ENCODE data around the gene CERK. TPM values are rescaled to one million over a fixed set of nuclear protein-coding genes. Genes with fewer than 3 reads are reported as not detected.

CERK gene
- total and polyA plus RNA-seq, 2 donors: 46.2 to 47.1 TPM

- Histone ChIP-seq H3K4me1 (ENCODE audit: control insufficient read depth in 2 of 2, insufficient read depth in 2 of 2, low read length in 2 of 2) (no peaks in the 10 kb centered on the region), H3K9me3 (ENCODE audit: control insufficient read depth in 2 of 2, insufficient read depth in 1 of 2, low read length in 1 of 2) (no peaks in the 10 kb centered on the region), H3K4me3 (ENCODE audit: low read length in 2 of 2) (no peak overlapping the region), H3K36me3 (ENCODE audit: control insufficient read depth in 2 of 2, insufficient read depth in 2 of 2, low read length in 1 of 2) (peaks cover 84 to 93% of the 10 kb centered on the region in 2 donors), H3K27me3 (ENCODE audit: control insufficient read depth in 2 of 2, insufficient read depth in 1 of 2, low read length in 1 of 2) (no peaks in the 10 kb centered on the region), H3K27ac (ENCODE audit: low read depth in 1 of 2, low read length in 1 of 2) (peak overlapping the region in 1 of 2 donors; percentile 15)
- WGBS: 99% methylated on average over 6 of the region's 6 CpGs
- no peak for DNase-seq (ENCODE audit: low read depth in 6 of 9, low spot score in 9 of 9)
Measured at GRCh38 chr22:46703996-46704370, 34.1 kb downstream of the CERK start.

- DNase-seq (ENCODE audit: low read depth in 6 of 9, low spot score in 9 of 9): no peak
- H3K27ac ChIP-seq (ENCODE audit: low read depth in 1 of 2, low read length in 1 of 2): no peak overlapping the region
- H3K9me3 ChIP-seq (ENCODE audit: control insufficient read depth in 2 of 2, insufficient read depth in 1 of 2, low read length in 1 of 2): no peaks in the 10 kb centered on the region
- H3K4me3 ChIP-seq (ENCODE audit: low read length in 2 of 2): no peak overlapping the region
- WGBS: 98% methylated on average over 26 of the region's 26 CpGs
- no peaks in the 10 kb centered on the region for H3K27me3 ChIP-seq (ENCODE audit: control insufficient read depth in 2 of 2, insufficient read depth in 1 of 2, low read length in 1 of 2)
- H3K36me3 ChIP-seq (ENCODE audit: control insufficient read depth in 2 of 2, insufficient read depth in 2 of 2, low read length in 1 of 2): peaks cover 84 to 93% of the 10 kb centered on the region in 2 donors
- no peaks in the 10 kb centered on the region for H3K4me1 ChIP-seq (ENCODE audit: control insufficient read depth in 2 of 2, insufficient read depth in 2 of 2, low read length in 2 of 2)
Measured at GRCh38 chr22:46703171-46703995, 34.7 kb downstream of the CERK start.

GRCh38 chr22:46701262-46701661 is 36.8 kb downstream of the CERK start:
- Histone ChIP-seq H3K4me3 (ENCODE audit: low read length in 2 of 2) (no peak overlapping the region), H3K27ac (ENCODE audit: low read depth in 1 of 2, low read length in 1 of 2) (no peak overlapping the region), H3K9me3 (ENCODE audit: control insufficient read depth in 2 of 2, insufficient read depth in 1 of 2, low read length in 1 of 2) (no peaks in the 10 kb centered on the region), H3K4me1 (ENCODE audit: control insufficient read depth in 2 of 2, insufficient read depth in 2 of 2, low read length in 2 of 2) (no peaks in the 10 kb centered on the region), H3K36me3 (ENCODE audit: control insufficient read depth in 2 of 2, insufficient read depth in 2 of 2, low read length in 1 of 2) (peaks cover 82 to 92% of the 10 kb centered on the region in 2 donors), H3K27me3 (ENCODE audit: control insufficient read depth in 2 of 2, insufficient read depth in 1 of 2, low read length in 1 of 2) (no peaks in the 10 kb centered on the region)
- 94% methylated on average over 33 of the region's 33 CpGs for WGBS
- DNase-seq (ENCODE audit: low read depth in 6 of 9, low spot score in 9 of 9): no peak

- no peaks in the 10 kb centered on the region for H3K27me3 ChIP-seq (ENCODE audit: control insufficient read depth in 2 of 2, insufficient read depth in 1 of 2, low read length in 1 of 2)
- H3K4me1 ChIP-seq (ENCODE audit: control insufficient read depth in 2 of 2, insufficient read depth in 2 of 2, low read length in 2 of 2): no peaks in the 10 kb centered on the region
- no peaks in the 10 kb centered on the region for H3K9me3 ChIP-seq (ENCODE audit: control insufficient read depth in 2 of 2, insufficient read depth in 1 of 2, low read length in 1 of 2)
- 98% methylated on average over 17 of the region's 17 CpGs for WGBS
- no peak overlapping the region for H3K4me3 ChIP-seq (ENCODE audit: low read length in 2 of 2)
- no peak for DNase-seq (ENCODE audit: low read depth in 6 of 9, low spot score in 9 of 9)
- no peak overlapping the region for H3K27ac ChIP-seq (ENCODE audit: low read depth in 1 of 2, low read length in 1 of 2)
- peaks cover 87 to 97% of the 10 kb centered on the region in 2 donors for H3K36me3 ChIP-seq (ENCODE audit: control insufficient read depth in 2 of 2, insufficient read depth in 2 of 2, low read length in 1 of 2)
Measured at GRCh38 chr22:46699091-46699490, 39.0 kb downstream of the CERK start.

- Histone ChIP-seq H3K27ac (ENCODE audit: low read depth in 1 of 2, low read length in 1 of 2) (no peak overlapping the region), H3K4me1 (ENCODE audit: control insufficient read depth in 2 of 2, insufficient read depth in 2 of 2, low read length in 2 of 2) (no peaks in the 10 kb centered on the region), H3K27me3 (ENCODE audit: control insufficient read depth in 2 of 2, insufficient read depth in 1 of 2, low read length in 1 of 2) (no peaks in the 10 kb centered on the region), H3K4me3 (ENCODE audit: low read length in 2 of 2) (no peak overlapping the region), H3K36me3 (ENCODE audit: control insufficient read depth in 2 of 2, insufficient read depth in 2 of 2, low read length in 1 of 2) (peaks cover 89 to 97% of the 10 kb centered on the region in 2 donors), H3K9me3 (ENCODE audit: control insufficient read depth in 2 of 2, insufficient read depth in 1 of 2, low read length in 1 of 2) (no peaks in the 10 kb centered on the region)
- DNase-seq (ENCODE audit: low read depth in 6 of 9, low spot score in 9 of 9): no peak
- WGBS: 95% methylated on average over 24 of the region's 24 CpGs
Measured at GRCh38 chr22:46697811-46698515, 40.1 kb downstream of the CERK start.

GRCh38 chr22:46696614-46697013 is 41.4 kb downstream of the CERK start:
- H3K36me3 ChIP-seq (ENCODE audit: control insufficient read depth in 2 of 2, insufficient read depth in 2 of 2, low read length in 1 of 2): peaks cover 88 to 97% of the 10 kb centered on the region in 2 donors
- no peaks in the 10 kb centered on the region for H3K9me3 ChIP-seq (ENCODE audit: control insufficient read depth in 2 of 2, insufficient read depth in 1 of 2, low read length in 1 of 2)
- no peaks in the 10 kb centered on the region for H3K4me1 ChIP-seq (ENCODE audit: control insufficient read depth in 2 of 2, insufficient read depth in 2 of 2, low read length in 2 of 2)
- 94% methylated on average over 10 of the region's 10 CpGs for WGBS
- H3K27ac ChIP-seq (ENCODE audit: low read depth in 1 of 2, low read length in 1 of 2): no peak overlapping the region
- no peak overlapping the region for H3K4me3 ChIP-seq (ENCODE audit: low read length in 2 of 2)
- H3K27me3 ChIP-seq (ENCODE audit: control insufficient read depth in 2 of 2, insufficient read depth in 1 of 2, low read length in 1 of 2): no peaks in the 10 kb centered on the region
- DNase-seq (ENCODE audit: low read depth in 6 of 9, low spot score in 9 of 9): no peak

GRCh38 chr22:46696229-46696518 is 41.9 kb downstream of the CERK start:
- WGBS: 89% methylated on average over 11 of the region's 11 CpGs
- H3K27ac ChIP-seq (ENCODE audit: low read depth in 1 of 2, low read length in 1 of 2): no peak overlapping the region
- DNase-seq (ENCODE audit: low read depth in 6 of 9, low spot score in 9 of 9): no peak

GRCh38 chr22:46695346-46696228 is 42.5 kb downstream of the CERK start:
- H3K27me3 ChIP-seq (ENCODE audit: control insufficient read depth in 2 of 2, insufficient read depth in 1 of 2, low read length in 1 of 2): no peaks in the 10 kb centered on the region
- DNase-seq (ENCODE audit: low read depth in 6 of 9, low spot score in 9 of 9): no peak
- no peaks in the 10 kb centered on the region for H3K4me1 ChIP-seq (ENCODE audit: control insufficient read depth in 2 of 2, insufficient read depth in 2 of 2, low read length in 2 of 2)
- 91% methylated on average over 25 of the region's 25 CpGs for WGBS
- no peak overlapping the region for H3K27ac ChIP-seq (ENCODE audit: low read depth in 1 of 2, low read length in 1 of 2)
- no peaks in the 10 kb centered on the region for H3K9me3 ChIP-seq (ENCODE audit: control insufficient read depth in 2 of 2, insufficient read depth in 1 of 2, low read length in 1 of 2)
- H3K4me3 ChIP-seq (ENCODE audit: low read length in 2 of 2): no peak overlapping the region
- H3K36me3 ChIP-seq (ENCODE audit: control insufficient read depth in 2 of 2, insufficient read depth in 2 of 2, low read length in 1 of 2): peaks cover 85 to 93% of the 10 kb centered on the region in 2 donors

More at GRCh38 chr22:46696229-46696518, 41.9 kb downstream of the CERK start:
- Histone ChIP-seq H3K4me1 (ENCODE audit: control insufficient read depth in 2 of 2, insufficient read depth in 2 of 2, low read length in 2 of 2) (no peaks in the 10 kb centered on the region), H3K4me3 (ENCODE audit: low read length in 2 of 2) (no peak overlapping the region), H3K27me3 (ENCODE audit: control insufficient read depth in 2 of 2, insufficient read depth in 1 of 2, low read length in 1 of 2) (no peaks in the 10 kb centered on the region), H3K36me3 (ENCODE audit: control insufficient read depth in 2 of 2, insufficient read depth in 2 of 2, low read length in 1 of 2) (peaks cover 88 to 97% of the 10 kb centered on the region in 2 donors), H3K9me3 (ENCODE audit: control insufficient read depth in 2 of 2, insufficient read depth in 1 of 2, low read length in 1 of 2) (no peaks in the 10 kb centered on the region)

Data from thymus (tissue), 11 donors.